SH-SY5Y (cell line): ENCODE measurements around the gene PHACTR1.

ENCODE experiments used
- GATA2 ChIP-seq: IDR thresholded peaks from 2 replicates; pipeline ENCODE4 v1.6.1; 2011; ENCODE audit warnings: mild to moderate bottlenecking, low read depth, low read length
- GATA3 ChIP-seq: IDR thresholded peaks from 2 replicates; pipeline ENCODE4 v1.6.1; 2011; ENCODE audit warnings: low read depth, mild to moderate bottlenecking, low read length, moderate library complexity

DNA sequence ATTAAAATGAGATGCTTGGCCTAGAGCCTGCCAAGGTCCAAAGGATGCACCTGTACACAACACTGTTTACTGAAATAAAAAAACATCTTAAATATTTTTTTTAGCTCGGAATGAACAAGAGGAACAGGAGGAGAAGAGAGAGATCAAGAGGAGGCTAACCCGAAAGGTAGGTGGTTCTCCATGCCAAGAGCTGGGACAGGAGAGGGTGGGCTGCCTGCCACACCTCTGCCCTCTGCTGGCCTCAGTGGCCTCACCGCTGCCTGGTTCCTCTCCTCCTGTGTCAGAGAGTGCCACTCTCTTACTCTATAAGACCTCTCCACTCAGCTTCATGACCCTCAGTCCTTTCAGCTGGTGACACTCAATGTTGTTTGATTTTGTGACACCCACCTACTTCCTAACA lies 561.6 kb downstream of the PHACTR1 start:
- TF ChIP-seq GATA3 = no peak
- no peak for TF ChIP-seq GATA2
